A549 (cell line): ENCODE results near the gene RAB2B. TPM values are rescaled to one million over a fixed set of nuclear protein-coding genes. Genes with fewer than 3 reads are reported as not detected.

Source experiments
- ATAC-seq, 2 experiments: fragments of 200-7000 bp in 1 of 2; fragments of >200 bp in 1 of 2; cut with Nextera tagmentation in 1 of 2; cut with Tn5 transposase in 1 of 2; 3 replicates each; pipeline versions ENCODE4 v1.8.0 to v1.9.1; 2018 to 2020; ENCODE audit warnings: mild to moderate bottlenecking in 1 of 2, moderate library complexity in 1 of 2
- CTCF ChIA-PET: fragments of 300-600 bp; sonication (Branson Sonifier 250); formaldehyde crosslinking; extraction: SDS; loops from one replicate; lab custom pipeline; 2021; ENCODE audit warnings: antibody characterized with exemption, inconsistent platforms; lab: Yijun Ruan, JAX
- POLR2A ChIA-PET: fragments of 350-600 bp; formaldehyde crosslinking; extraction: SDS; loops from one replicate; lab custom pipeline; 2021; ENCODE audit warnings: antibody characterized with exemption, inconsistent platforms; lab: Yijun Ruan, JAX
- DNase-seq, 2 experiments: peaks; one replicate each; pipeline versions ENCODE4 v3.0.0 to v3.0.0-alpha.2; 2011 to 2016; ENCODE audit warnings: low read depth in 1 of 2, low spot score in 1 of 2
- FAIRE-seq: peaks from 2 replicates; lab custom pipeline; 2011; peaks lifted over from hg19 to GRCh38; lab: Jason Lieb, UNC
- H3K27ac ChIP-seq, 2 experiments: fragments of >200 bp; sonication (Bioruptor Twin); formaldehyde crosslinking; 3 replicates each; pipeline ENCODE4 v1.5.1; 2016 to 2017
- H3K4me1 ChIP-seq: fragments of >200 bp; sonication (Bioruptor Twin); formaldehyde crosslinking; 3 replicates; pipeline ENCODE4 v1.6.1; 2016
- H3K4me2 ChIP-seq: fragments of >200 bp; sonication (Bioruptor Twin); formaldehyde crosslinking; 3 replicates; pipeline ENCODE4 v1.6.1; 2016
- H3K4me3 ChIP-seq: fragments of >200 bp; sonication (Bioruptor Twin); formaldehyde crosslinking; 3 replicates; pipeline ENCODE4 v1.5.1; 2016
- H3K9me3 ChIP-seq: fragments of >200 bp; sonication (Bioruptor Twin); formaldehyde crosslinking; 3 replicates; pipeline ENCODE4 v1.6.1; 2016
- ELK1 ChIP-seq: fragments of 150-350 bp; IDR thresholded peaks from 2 replicates; pipeline ENCODE4 v1.6.1; 2014; ENCODE audit warnings: low read depth, mild to moderate bottlenecking, low read length
- EP300 ChIP-seq, 2 experiments: fragments of >200 bp; sonication (Bioruptor Twin); formaldehyde crosslinking; IDR thresholded peaks; 2 replicates in 1 of 2; 3 replicates in 1 of 2; pipeline ENCODE4 v1.6.1; 2016 to 2017
- ESRRA ChIP-seq: fragments of 150-350 bp; IDR thresholded peaks from 2 replicates; pipeline ENCODE4 v1.6.1; 2014; ENCODE audit warnings: mild to moderate bottlenecking, low read length, borderline replicate concordance
- FOXS1 ChIP-seq: fragments of 250-450 bp; sonication (Bioruptor Pico); IDR thresholded peaks from 2 replicates; pipeline ENCODE4 v1.5.0; 2020; ENCODE audit warnings: mild to moderate bottlenecking, moderate library complexity
- HEYL ChIP-seq: fragments of 250-450 bp; sonication (Bioruptor Pico); IDR thresholded peaks from 2 replicates; pipeline ENCODE4 v1.8.0; 2021; ENCODE audit warnings: mild to moderate bottlenecking, moderate library complexity
- JUN ChIP-seq, 2 experiments: fragments of >200 bp; sonication (Bioruptor Twin); formaldehyde crosslinking; IDR thresholded peaks; 2 replicates in 1 of 2; 3 replicates in 1 of 2; pipeline ENCODE4 v1.6.1; 2016 to 2017
- MAX ChIP-seq: IDR thresholded peaks from 2 replicates; pipeline ENCODE4 v1.6.1; 2012
- MYC ChIP-seq: IDR thresholded peaks from 2 replicates; pipeline ENCODE4 v1.6.1; 2012; ENCODE audit warnings: mild to moderate bottlenecking, inconsistent platforms, low read length, improper control_type of control experiment, borderline replicate concordance
- NR3C1 ChIP-seq: fragments of >200 bp; sonication (Bioruptor Twin); formaldehyde crosslinking; IDR thresholded peaks from 3 replicates; pipeline ENCODE4 v1.6.1; 2017
- POLR2A ChIP-seq: IDR thresholded peaks from 2 replicates; pipeline ENCODE4 v1.6.1; 2012; ENCODE audit warnings: mild to moderate bottlenecking, low read length
- RARB ChIP-seq: fragments of 250-450 bp; sonication (Bioruptor Pico); IDR thresholded peaks from 2 replicates; pipeline ENCODE4 v1.8.0; 2021; ENCODE audit warnings: mild to moderate bottlenecking, moderate library complexity
- REST ChIP-seq: fragments of 200-600 bp; sonication (generic); IDR thresholded peaks from 2 replicates; pipeline ENCODE4 v1.6.1; 2016; ENCODE audit warnings: antibody characterized with exemption, mild to moderate bottlenecking, moderate library complexity
- TFCP2L1 ChIP-seq: fragments of 250-450 bp; sonication (Bioruptor Pico); IDR thresholded peaks from 2 replicates; pipeline ENCODE4 v1.5.0; 2021; ENCODE audit warnings: mild to moderate bottlenecking
- TP53 ChIP-seq: fragments of 250-450 bp; sonication (Bioruptor Pico); IDR thresholded peaks from 2 replicates; pipeline ENCODE4 v1.5.0; 2021; ENCODE audit warnings: mild to moderate bottlenecking, moderate library complexity
- USF2 ChIP-seq: fragments of 450-650 bp; IDR thresholded peaks from 2 replicates; pipeline ENCODE4 v1.6.1; 2014; ENCODE audit warnings: antibody characterized with exemption
- ZNF302 ChIP-seq: fragments of 250-450 bp; sonication (Bioruptor Pico); IDR thresholded peaks from 2 replicates; pipeline ENCODE4 v1.9.0; 2021; ENCODE audit warnings: inconsistent platforms, mild to moderate bottlenecking, moderate library complexity
- ZSCAN20 ChIP-seq: fragments of 250-450 bp; sonication (Bioruptor Pico); IDR thresholded peaks from 2 replicates; pipeline ENCODE4 v1.8.0; 2022; ENCODE audit warnings: mild to moderate bottlenecking, moderate library complexity
- whole genome bisulfite sequencing: methylation state at CpG from one replicate; pipeline ENCODE4 v1.1.6; 2017; ENCODE audit errors: missing lambda C conversion rate; 5-methylcytosine and 5-hydroxymethylcytosine counted together
- polyA plus RNA-seq, 4 experiments: library from polyadenylated mRNA; depleted of rRNA in 3 of 4; stranded (reverse); fragments of >200 nt; fragmentation: RNase III in 1 of 4; extraction: RNeasy Plus Mini Kit Qiagen cat#74134 plus additional on column Dnase treatment in 1 of 4; gene quantifications; 2 replicates in 3 of 4; 3 replicates in 1 of 4; pipeline ENCODE4 v1.2.3, GENCODE V29; 2011 to 2017
- TF ChIP-seq, protein P1 (sequence below): fragments of >200 bp; sonication (Bioruptor Twin); formaldehyde crosslinking; IDR thresholded peaks from 3 replicates; pipeline ENCODE4 v1.5.1; 2016
- TF ChIP-seq, protein P2 (sequence below): fragments of 250-450 bp; sonication (Bioruptor Pico); IDR thresholded peaks from 2 replicates; pipeline ENCODE4 v1.5.0; 2020; ENCODE audit warnings: low read depth, mild to moderate bottlenecking, moderate library complexity

The RAB2B gene
- polyA plus RNA-seq, 2 of the 4 experiments (the other 2 are of a cell fraction) = 18.4 to 41.3 TPM

- POLR2A ChIA-PET = interaction anchor here (1.6 to 3.4 kb wide), 2 partner anchors 10 to 14 kb away, joined by 8 to 43 read pairs; partner anchors contain the start of gene SALL2
- ATAC-seq (no peak), DNase-seq (no peak)
- 85% methylated on average over 6 of the region's 6 CpGs for WGBS
- Histone ChIP-seq H3K4me2 (peak overlapping the region; percentile 92), H3K9me3 (no peaks in the 10 kb centered on the region)
- TF ChIP-seq ESRRA (no peak), ELK1 (no peak)
- TF ChIP-seq, all 56 proteins: peak for 0
- peaks cover 6% of the 10 kb centered on the region; the same call in 2 of the 3 replicates for H3K4me1 ChIP-seq
- CTCF ChIA-PET = interaction anchor here (0.7 to 2.9 kb wide), 3 partner anchors 10 to 17 kb away, joined by 3 to 21 read pairs (median 5); partner anchors contain the start of gene SALL2
- H3K27ac ChIP-seq = peak overlapping the region in 1 of 2 experiments; percentile 91; a peak in 3 of 6 replicates
- no peak for FAIRE-seq
- peak overlapping the region; percentile 73 for H3K4me3 ChIP-seq
These were observed 32.8 kb upstream of the RAB2B start for GRCh38 chr14:21509432-21510143.

DNA sequence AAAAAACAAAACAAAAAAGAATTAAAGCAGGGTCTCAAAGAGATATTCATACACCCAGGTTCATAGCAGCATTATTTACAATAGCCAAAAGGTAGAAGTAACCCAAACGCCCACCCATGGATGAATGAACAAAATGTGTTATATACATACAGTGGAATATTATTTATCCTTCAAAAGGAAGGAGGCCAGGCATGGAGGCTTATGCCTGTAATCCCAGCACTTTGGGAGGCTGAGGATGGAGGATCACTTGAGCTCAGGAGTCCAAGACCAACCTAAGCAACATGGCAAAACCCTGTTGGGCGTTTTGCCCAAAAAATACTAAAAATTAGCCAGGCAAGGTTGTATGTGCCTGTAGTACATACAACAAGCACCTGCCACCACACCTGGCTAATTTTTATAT, 29.8 kb upstream of the RAB2B start:
- Histone ChIP-seq H3K27ac (no peak overlapping the region), H3K4me2 (no peak overlapping the region), H3K4me1 (peaks cover 6% of the 10 kb centered on the region; the same call in 2 of the 3 replicates), H3K4me3 (no peak overlapping the region), H3K9me3 (no peaks in the 10 kb centered on the region)
- ATAC-seq = no peak
- ChIA-PET POLR2A (no interaction called here), CTCF (interaction anchor here (1.1 to 2.4 kb wide), 2 partner anchors 30 to 53 kb away, joined by 4 to 9 read pairs; partner anchors contain the start of genes RAB2B and TOX4)
- no peak for FAIRE-seq
- TF ChIP-seq ELK1 (no peak), ZSCAN20 (CRISPR knock-in tag) (no peak), ESRRA (no peak), NR3C1 (no peak), TP53 (CRISPR knock-in tag) (no peak), RARB (no peak), HEYL (CRISPR knock-in tag) (no peak), POLR2A (no peak), MYC (no peak), JUN (IDR thresholded peaks at IDR 0.05) (no peak), MAX (no peak), FOXS1 (no peak), ZNF302 (CRISPR knock-in tag) (no peak), EP300 (IDR thresholded peaks at IDR 0.05) (no peak), REST (no peak), USF2 (no peak), TFCP2L1 (CRISPR knock-in tag) (no peak)
- TF ChIP-seq, protein P1, sequence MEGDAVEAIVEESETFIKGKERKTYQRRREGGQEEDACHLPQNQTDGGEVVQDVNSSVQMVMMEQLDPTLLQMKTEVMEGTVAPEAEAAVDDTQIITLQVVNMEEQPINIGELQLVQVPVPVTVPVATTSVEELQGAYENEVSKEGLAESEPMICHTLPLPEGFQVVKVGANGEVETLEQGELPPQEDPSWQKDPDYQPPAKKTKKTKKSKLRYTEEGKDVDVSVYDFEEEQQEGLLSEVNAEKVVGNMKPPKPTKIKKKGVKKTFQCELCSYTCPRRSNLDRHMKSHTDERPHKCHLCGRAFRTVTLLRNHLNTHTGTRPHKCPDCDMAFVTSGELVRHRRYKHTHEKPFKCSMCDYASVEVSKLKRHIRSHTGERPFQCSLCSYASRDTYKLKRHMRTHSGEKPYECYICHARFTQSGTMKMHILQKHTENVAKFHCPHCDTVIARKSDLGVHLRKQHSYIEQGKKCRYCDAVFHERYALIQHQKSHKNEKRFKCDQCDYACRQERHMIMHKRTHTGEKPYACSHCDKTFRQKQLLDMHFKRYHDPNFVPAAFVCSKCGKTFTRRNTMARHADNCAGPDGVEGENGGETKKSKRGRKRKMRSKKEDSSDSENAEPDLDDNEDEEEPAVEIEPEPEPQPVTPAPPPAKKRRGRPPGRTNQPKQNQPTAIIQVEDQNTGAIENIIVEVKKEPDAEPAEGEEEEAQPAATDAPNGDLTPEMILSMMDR = no peak
- TF ChIP-seq, protein P2, sequence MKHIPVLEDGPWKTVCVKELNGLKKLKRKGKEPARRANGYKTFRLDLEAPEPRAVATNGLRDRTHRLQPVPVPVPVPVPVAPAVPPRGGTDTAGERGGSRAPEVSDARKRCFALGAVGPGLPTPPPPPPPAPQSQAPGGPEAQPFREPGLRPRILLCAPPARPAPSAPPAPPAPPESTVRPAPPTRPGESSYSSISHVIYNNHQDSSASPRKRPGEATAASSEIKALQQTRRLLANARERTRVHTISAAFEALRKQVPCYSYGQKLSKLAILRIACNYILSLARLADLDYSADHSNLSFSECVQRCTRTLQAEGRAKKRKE (CRISPR knock-in tag) = no peak
- no peak for DNase-seq
- WGBS = 75% methylated on average over 2 of the region's 2 CpGs
